Osteocyte (in vitro differentiated cells): Measurements from ENCODE around the gene DRC7. TPM values are rescaled to one million over a fixed set of nuclear protein-coding genes. Genes with fewer than 3 reads are reported as not detected.

Experiments
- DNase-seq: peaks from one replicate; pipeline ENCODE4 v3.0.0; 2021; ENCODE audit warnings: mixed read lengths; ENCODE audit not compliant: unreplicated experiment; ENCODE audit errors: extremely low spot score
- H3K27ac Mint-ChIP-seq: one replicate; pipeline ENCODE4 v1.8.0; 2021; ENCODE audit warnings: mild to moderate bottlenecking, mixed read lengths; ENCODE audit not compliant: unreplicated experiment
- H3K27me3 Mint-ChIP-seq: one replicate; pipeline ENCODE4 v1.8.0; 2021; ENCODE audit warnings: mixed read lengths; ENCODE audit not compliant: unreplicated experiment
- H3K36me3 Mint-ChIP-seq: one replicate; pipeline ENCODE4 v1.8.0; 2021; ENCODE audit warnings: mixed read lengths; ENCODE audit not compliant: unreplicated experiment
- H3K4me1 Mint-ChIP-seq: one replicate; pipeline ENCODE4 v1.8.0; 2021; ENCODE audit warnings: mixed read lengths; ENCODE audit not compliant: unreplicated experiment
- H3K4me3 Mint-ChIP-seq: one replicate; pipeline ENCODE4 v1.8.0; 2021; ENCODE audit warnings: mild to moderate bottlenecking, moderate library complexity, mixed read lengths; ENCODE audit not compliant: unreplicated experiment
- H3K9me3 Mint-ChIP-seq: one replicate; pipeline ENCODE4 v1.8.0; 2021; ENCODE audit warnings: mixed read lengths; ENCODE audit not compliant: unreplicated experiment
- CTCF ChIP-seq: fragments of 200-600 bp; sonication (generic); IDR thresholded peaks from 2 replicates; pipeline ENCODE4 v1.5.0; 2021; ENCODE audit warnings: antibody characterized with exemption, mild to moderate bottlenecking, moderate library complexity
- total RNA-seq: library from RNA; stranded (reverse); gene quantifications from 2 replicates; pipeline ENCODE4 v1.2.1, GENCODE V29; 2021

DRC7 gene
- total RNA-seq, 1 donor from 2014 or later, result not detected

GRCh38 chr16:57666353-57667047 is 28.1 kb upstream of the DRC7 start:
- Mint-ChIP-seq H3K9me3 (no peaks in the 10 kb centered on the region), H3K4me3 (no peak overlapping the region), H3K27me3 (peaks cover 21% of the 10 kb centered on the region), H3K27ac (no peak overlapping the region), H3K4me1 (no peaks in the 10 kb centered on the region), H3K36me3 (no peaks in the 10 kb centered on the region)
- TF ChIP-seq CTCF, result no peak
- DNase-seq, result no peak

DNA sequence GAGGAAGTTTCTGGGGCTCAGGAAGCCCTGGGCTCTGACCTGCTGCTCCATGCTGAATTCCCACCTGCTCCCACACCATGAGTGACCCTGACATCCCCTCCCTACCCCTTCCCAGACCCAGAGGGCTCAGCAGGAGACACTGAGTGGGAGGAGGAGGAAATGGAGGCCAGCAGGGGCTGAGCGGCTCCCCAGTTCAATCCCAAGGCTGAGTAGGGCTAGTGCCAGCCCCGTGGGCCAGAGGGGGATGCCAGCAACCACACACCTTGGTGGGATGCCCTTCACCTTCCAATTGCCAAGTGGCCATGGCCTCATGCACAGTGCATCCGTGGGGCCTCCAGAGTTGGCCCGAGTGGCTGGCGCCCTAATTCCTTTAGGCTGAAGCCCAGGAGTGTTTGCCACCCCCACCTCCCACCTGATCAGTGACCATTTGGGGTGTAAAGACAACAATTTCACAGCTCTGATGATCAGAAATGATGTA is 27.5 kb upstream of the DRC7 start:
- H3K9me3 Mint-ChIP-seq, result no peaks in the 10 kb centered on the region
- peaks cover 27% of the 10 kb centered on the region for H3K27me3 Mint-ChIP-seq
- no peaks in the 10 kb centered on the region for H3K36me3 Mint-ChIP-seq
- H3K4me3 Mint-ChIP-seq, result no peak overlapping the region
- TF ChIP-seq CTCF, result no peak
- DNase-seq, result no peak
- no peaks in the 10 kb centered on the region for H3K4me1 Mint-ChIP-seq
- no peak overlapping the region for H3K27ac Mint-ChIP-seq

- Mint-ChIP-seq H3K4me3 (no peak overlapping the region), H3K27me3 (peaks cover 31% of the 10 kb centered on the region), H3K36me3 (no peaks in the 10 kb centered on the region), H3K9me3 (no peaks in the 10 kb centered on the region), H3K27ac (no peak overlapping the region), H3K4me1 (no peaks in the 10 kb centered on the region)
- TF ChIP-seq CTCF, result no peak
- DNase-seq, result no peak
These were observed 26.9 kb upstream of the DRC7 start for GRCh38 chr16:57667526-57668262.

- Mint-ChIP-seq H3K4me1 (no peaks in the 10 kb centered on the region), H3K9me3 (no peaks in the 10 kb centered on the region), H3K27ac (no peak within 1 kb of the TSS), H3K36me3 (no peaks in the 10 kb centered on the region), H3K4me3 (no peak within 1 kb of the TSS), H3K27me3 (peaks cover 36% of the 10 kb centered on the region)
- no peak for DNase-seq
- TF ChIP-seq CTCF, result no peak
These were observed 26.4 kb upstream of the DRC7 start, which contains the start of gene ADGRG3 for GRCh38 chr16:57668263-57668571. Gene ADGRG3, plus strand, starts transcription at chr16:57668306. Its CDS starts 42 bp downstream, at chr16:57668348.
